GM19438 (cell line): ENCODE data around the gene BICRA.
"Not testable (repeated sequence)": the region's sequence is repeated elsewhere in the genome, so short reads cannot be mapped to it uniquely, and the experiment has no call there.

Experiments
- ATAC-seq: cut with Tn5 transposase; IDR thresholded peaks from one replicate; pipeline ENCODE4 v1.9.1; 2021; ENCODE audit warnings: low read depth; ENCODE audit not compliant: unreplicated experiment

BICRA gene

GRCh38 chr19:47658431-47659348 is 49.8 kb downstream of the BICRA start:
- ATAC-seq = no peak

- no peak for ATAC-seq
Observed at GRCh38 chr19:47660435-47660832, 51.5 kb downstream of the BICRA start.

GRCh38 chr19:47661161-47661560 is 52.2 kb downstream of the BICRA start:
- ATAC-seq = no peak

GRCh38 chr19:47661611-47662010 is 52.7 kb downstream of the BICRA start:
- ATAC-seq = no peak

- no peak for ATAC-seq
Observed at GRCh38 chr19:47663435-47663910, 54.5 kb downstream of the BICRA start.

GRCh38 chr19:47663911-47664771 is 55.2 kb downstream of the BICRA start:
- no peak for ATAC-seq

GRCh38 chr19:47668556-47668955 is 59.6 kb downstream of the BICRA start:
- not testable (repeated sequence) for ATAC-seq

GRCh38 chr19:47670736-47671135 is 61.8 kb downstream of the BICRA start:
- ATAC-seq = no peak

GRCh38 chr19:47671499-47671898 is 62.6 kb downstream of the BICRA start:
- ATAC-seq = no peak

- no peak for ATAC-seq
Observed at GRCh38 chr19:47673426-47673825, 64.5 kb downstream of the BICRA start.

- no peak for ATAC-seq
Observed at GRCh38 chr19:47674548-47674947, 65.6 kb downstream of the BICRA start.

GRCh38 chr19:47675271-47675670 is 66.3 kb downstream of the BICRA start:
- ATAC-seq = no peak

- ATAC-seq = no peak
Observed at GRCh38 chr19:47675859-47676258, 66.9 kb downstream of the BICRA start.

GRCh38 chr19:47676811-47677210 is 67.9 kb downstream of the BICRA start:
- ATAC-seq = no peak

- no peak for ATAC-seq
Observed at GRCh38 chr19:47679251-47679900, 70.4 kb downstream of the BICRA start.

- ATAC-seq = no peak
Observed at GRCh38 chr19:47679922-47680857, 71.3 kb downstream of the BICRA start.

- no peak for ATAC-seq
Observed at GRCh38 chr19:47680858-47681332, 72.0 kb downstream of the BICRA start.

GRCh38 chr19:47681388-47681787 is 72.5 kb downstream of the BICRA start:
- ATAC-seq = no peak

GRCh38 chr19:47681936-47682335 is 73.0 kb downstream of the BICRA start:
- no peak for ATAC-seq

GRCh38 chr19:47682939-47683338 is 74.0 kb downstream of the BICRA start:
- ATAC-seq = no peak
